ENCODE data around the gene MAP1LC3B2.

Gene MAP1LC3B2

GRCh38 chr12:116614194-116614915 lies 55.2 kb downstream of the MAP1LC3B2 start:
- no peak for DNase-seq (ENCODE audit: low read depth, low spot score)

- DNase-seq (ENCODE audit: low read depth, low spot score) = no peak
These were observed 56.1 kb downstream of the MAP1LC3B2 start for GRCh38 chr12:116615141-116615861.

- DNase-seq (ENCODE audit: low read depth, low spot score) = no peak
These were observed 57.5 kb downstream of the MAP1LC3B2 start for GRCh38 chr12:116616536-116617248.

GRCh38 chr12:116619246-116619645 lies 60.1 kb downstream of the MAP1LC3B2 start:
- no peak for DNase-seq (ENCODE audit: low read depth, low spot score)

GRCh38 chr12:116620124-116620491 lies 60.9 kb downstream of the MAP1LC3B2 start:
- DNase-seq (ENCODE audit: low read depth, low spot score) = no peak

- no peak for DNase-seq (ENCODE audit: low read depth, low spot score)
These were observed 61.5 kb downstream of the MAP1LC3B2 start for GRCh38 chr12:116620492-116621191.

- DNase-seq (ENCODE audit: low read depth, low spot score) = no peak
These were observed 62.0 kb downstream of the MAP1LC3B2 start for GRCh38 chr12:116621194-116621593.

- DNase-seq (ENCODE audit: low read depth, low spot score) = no peak
These were observed 65.3 kb downstream of the MAP1LC3B2 start for GRCh38 chr12:116624516-116624915.

- DNase-seq (ENCODE audit: low read depth, low spot score) = no peak
These were observed 67.0 kb downstream of the MAP1LC3B2 start for GRCh38 chr12:116626153-116626552.
